ENCODE measurements around the gene ABCD3. TPM values are rescaled to one million over a fixed set of nuclear protein-coding genes. Genes with fewer than 3 reads are reported as not detected.
A peak's percentile ranks its signal among the peaks of the same experiment; 100 is the strongest.
"Not testable (repeated sequence)": the region's sequence is repeated elsewhere in the genome, so short reads cannot be mapped to it uniquely, and the experiment has no call there.

Gene ABCD3
- total and polyA plus RNA-seq, 2 of the 13 experiments (the other 11 are each of a cell fraction or from before 2014, with no cell fraction given): 27.5 to 166 TPM

DNA sequence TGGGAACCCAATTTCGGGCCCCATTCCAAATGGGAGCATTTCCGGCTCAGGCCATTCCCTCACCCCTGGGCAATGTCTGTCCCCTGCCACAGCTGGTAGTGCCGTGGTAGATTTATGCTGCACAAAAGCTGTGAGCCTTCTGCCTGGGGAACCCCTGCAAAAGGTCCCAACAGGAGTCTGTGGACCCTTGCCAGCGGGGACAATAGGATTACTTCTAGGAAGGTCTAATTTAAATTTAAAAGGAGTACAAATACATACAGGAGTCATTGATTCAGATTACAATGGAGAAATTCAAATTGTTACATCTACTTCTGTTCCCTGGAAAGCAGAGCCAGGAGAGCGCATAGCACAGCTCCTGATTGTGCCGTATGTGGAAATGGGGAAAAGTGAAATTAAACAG, 28.0 kb downstream of the ABCD3 start:
- H3K9ac ChIP-seq (ENCODE audit: insufficient read depth, low read depth, low read length); H3K4me1 ChIP-seq (ENCODE audit: insufficient read depth, low read length); in situ Hi-C loops (cut with HindIII; ENCODE audit: extremely low pct_ligation_motif_present, low pct_unique_long_range_greater_than_20kb); CTCF ChIA-PET (ENCODE audit: low intra/inter-chr PET ratio, low total read pairs); ATAC-seq; H2AFZ ChIP-seq (ENCODE audit: low read length); POLR2A ChIA-PET; intact Hi-C loops (cut with micrococcal nuclease; ENCODE audit: unreplicated experiment); DNase-seq (ENCODE audit: low spot score); H3K4me2 ChIP-seq (ENCODE audit: low read depth, low read length); FAIRE-seq; H3K27ac ChIP-seq (ENCODE audit: extremely low read length, insufficient read depth, low read length); H3K27me3 ChIP-seq (ENCODE audit: control insufficient read depth in 1 of 2, insufficient read depth in 2 of 2, low read length in 2 of 2); H3K4me3 ChIP-seq (replicated peaks in 1 of 3; ENCODE audit: insufficient read depth in 1 of 3, low read depth in 2 of 3, low read length in 3 of 3): not testable (repeated sequence)
- peaks cover 5 to 28% of the 10 kb centered on the region in 2 experiments; a peak in 4 of 5 replicates for H3K36me3 ChIP-seq (replicated peaks in 1 of 2; ENCODE audit: control insufficient read depth in 1 of 2, insufficient read depth in 2 of 2, low read length in 2 of 2)
- WGBS (ENCODE audit: low lambda C conversion rate): 97% methylated on average over 5 of the region's 6 CpGs
- peaks cover 93% of the 10 kb centered on the region for H3K79me2 ChIP-seq (ENCODE audit: insufficient read depth, low read length)
- H4K20me1 ChIP-seq (ENCODE audit: insufficient read depth, low read length): peaks cover 13% of the 10 kb centered on the region
- peaks cover 59% of the 10 kb centered on the region for H3K9me3 ChIP-seq (ENCODE audit: low read length)
- BruUV-seq (replicated peaks): TSS peak; percentile 1

DNA sequence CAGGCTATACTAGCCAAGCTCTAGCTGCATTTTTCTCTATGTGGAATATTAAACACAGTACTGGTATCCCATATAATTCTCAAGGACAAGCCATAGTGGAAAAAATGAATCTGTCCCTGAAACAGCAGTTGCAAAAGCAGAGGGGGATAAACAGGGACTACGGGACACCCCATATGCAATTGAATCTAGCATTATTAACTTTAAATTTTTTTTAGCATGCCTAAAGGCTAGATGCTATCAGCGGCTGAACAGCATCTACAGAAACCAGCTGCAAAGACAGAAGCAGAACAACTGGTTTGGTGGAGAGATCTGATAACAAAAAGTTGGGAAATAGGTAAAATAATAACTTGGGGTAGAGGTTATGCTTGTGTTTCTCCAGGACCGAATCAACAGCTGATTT, 30.6 kb downstream of the ABCD3 start:
- H3K9ac ChIP-seq (ENCODE audit: insufficient read depth, low read depth, low read length); H2AFZ ChIP-seq (ENCODE audit: low read length); CTCF ChIA-PET (ENCODE audit: low intra/inter-chr PET ratio, low total read pairs); H3K4me3 ChIP-seq (replicated peaks in 1 of 3; ENCODE audit: insufficient read depth in 1 of 3, low read depth in 2 of 3, low read length in 3 of 3); H3K4me2 ChIP-seq (ENCODE audit: low read depth, low read length); BruUV-seq (replicated peaks); H3K27me3 ChIP-seq (ENCODE audit: control insufficient read depth in 1 of 2, insufficient read depth in 2 of 2, low read length in 2 of 2); H3K27ac ChIP-seq (ENCODE audit: extremely low read length, insufficient read depth, low read length); ATAC-seq; DNase-seq (ENCODE audit: low spot score); POLR2A ChIA-PET; in situ Hi-C loops (cut with HindIII; ENCODE audit: extremely low pct_ligation_motif_present, low pct_unique_long_range_greater_than_20kb); FAIRE-seq; H4K20me1 ChIP-seq (ENCODE audit: insufficient read depth, low read length); intact Hi-C loops (cut with micrococcal nuclease; ENCODE audit: unreplicated experiment); H3K4me1 ChIP-seq (ENCODE audit: insufficient read depth, low read length): not testable (repeated sequence)
- WGBS (ENCODE audit: low lambda C conversion rate): 97% methylated on average over 3 of the region's 3 CpGs
- peaks cover 88% of the 10 kb centered on the region for H3K79me2 ChIP-seq (ENCODE audit: insufficient read depth, low read length)
- H3K9me3 ChIP-seq (ENCODE audit: low read length): peaks cover 50% of the 10 kb centered on the region
- H3K36me3 ChIP-seq (replicated peaks in 1 of 2; ENCODE audit: control insufficient read depth in 1 of 2, insufficient read depth in 2 of 2, low read length in 2 of 2): peaks cover 5 to 38% of the 10 kb centered on the region in 2 experiments; a peak in 4 of 5 replicates

DNA sequence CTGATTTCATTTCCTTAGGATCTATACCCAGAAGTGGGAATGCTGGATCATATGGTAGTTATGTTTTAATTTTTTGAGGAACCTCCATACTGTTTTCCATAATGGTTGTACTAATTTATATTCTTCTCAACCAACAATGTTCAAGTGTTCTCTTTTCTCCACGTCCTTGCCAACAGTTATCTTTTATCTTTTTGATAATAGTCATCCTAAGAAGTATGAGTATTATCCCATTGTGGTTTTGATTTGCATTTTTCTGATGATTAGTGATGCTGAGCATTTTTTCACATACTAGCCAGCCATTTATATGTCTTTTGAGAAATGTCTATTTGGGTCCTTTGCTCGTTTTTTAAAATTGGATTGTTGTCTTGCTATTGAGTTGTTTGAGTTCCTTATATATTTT, 38.5 kb downstream of the ABCD3 start:
- H3K4me1 ChIP-seq (ENCODE audit: insufficient read depth, low read length): peaks cover 20% of the 10 kb centered on the region
- ChIA-PET CTCF (ENCODE audit: low intra/inter-chr PET ratio, low total read pairs) (no interaction called here), POLR2A (no interaction called here)
- H3K27ac ChIP-seq (ENCODE audit: extremely low read length, insufficient read depth, low read length): no peak overlapping the region
- H3K9me3 ChIP-seq (ENCODE audit: low read length): no peaks in the 10 kb centered on the region
- peaks cover 83% of the 10 kb centered on the region for H3K79me2 ChIP-seq (ENCODE audit: insufficient read depth, low read length)
- BruUV-seq (replicated peaks): no TSS peak
- H3K27me3 ChIP-seq (ENCODE audit: control insufficient read depth in 1 of 2, insufficient read depth in 2 of 2, low read length in 2 of 2): no peaks in the 10 kb centered on the region
- no peak overlapping the region for H2AFZ ChIP-seq (ENCODE audit: low read length)
- FAIRE-seq: no peak
- no peak for ATAC-seq
- no peak overlapping the region for H3K9ac ChIP-seq (ENCODE audit: insufficient read depth, low read depth, low read length)
- H3K4me3 ChIP-seq (replicated peaks in 1 of 3; ENCODE audit: insufficient read depth in 1 of 3, low read depth in 2 of 3, low read length in 3 of 3): no peak overlapping the region
- DNase-seq (ENCODE audit: low spot score): no peak
- H4K20me1 ChIP-seq (ENCODE audit: insufficient read depth, low read length): no peaks in the 10 kb centered on the region
- in situ Hi-C loops (cut with HindIII; ENCODE audit: extremely low pct_ligation_motif_present, low pct_unique_long_range_greater_than_20kb): no loop called here
- H3K36me3 ChIP-seq (replicated peaks in 1 of 2; ENCODE audit: control insufficient read depth in 1 of 2, insufficient read depth in 2 of 2, low read length in 2 of 2): peaks cover 7 to 32% of the 10 kb centered on the region in 2 experiments; a peak in 4 of 5 replicates
- H3K4me2 ChIP-seq (ENCODE audit: low read depth, low read length): no peak overlapping the region
- 93% methylated on average over 2 of the region's 2 CpGs for WGBS (ENCODE audit: low lambda C conversion rate)
- intact Hi-C loops (cut with micrococcal nuclease; ENCODE audit: unreplicated experiment): no loop called here
- TF ChIP-seq DMAP1 (CRISPR knock-in tag; IDR thresholded peaks at IDR 0.05): no peak
- no peak for TF ChIP-seq CBX1 (IDR thresholded peaks at IDR 0.05; ENCODE audit: low read depth)
- no peak for TF ChIP-seq FOXK1 (CRISPR knock-in tag; IDR thresholded peaks at IDR 0.05; ENCODE audit: borderline replicate concordance, low read depth)
- TF ChIP-seq DPF2 (CRISPR knock-in tag; IDR thresholded peaks at IDR 0.05; ENCODE audit: borderline replicate concordance, low read depth): no peak
- TF ChIP-seq ZNF598 (CRISPR knock-in tag; IDR thresholded peaks at IDR 0.05; ENCODE audit: borderline replicate concordance): no peak
- TF ChIP-seq PATZ1 (CRISPR knock-in tag; IDR thresholded peaks at IDR 0.05): no peak
- TF ChIP-seq XBP1 (CRISPR knock-in tag; IDR thresholded peaks at IDR 0.05): no peak
- TF ChIP-seq, protein P1, sequence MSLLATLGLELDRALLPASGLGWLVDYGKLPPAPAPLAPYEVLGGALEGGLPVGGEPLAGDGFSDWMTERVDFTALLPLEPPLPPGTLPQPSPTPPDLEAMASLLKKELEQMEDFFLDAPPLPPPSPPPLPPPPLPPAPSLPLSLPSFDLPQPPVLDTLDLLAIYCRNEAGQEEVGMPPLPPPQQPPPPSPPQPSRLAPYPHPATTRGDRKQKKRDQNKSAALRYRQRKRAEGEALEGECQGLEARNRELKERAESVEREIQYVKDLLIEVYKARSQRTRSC (CRISPR knock-in tag; IDR thresholded peaks at IDR 0.05; ENCODE audit: low read depth): no peak

Measured in HepG2 (cell line).